ENCODE data around the gene HOXC9. TPM values are rescaled to one million over a fixed set of nuclear protein-coding genes. Genes with fewer than 3 reads are reported as not detected.

The HOXC9 gene
- total and polyA plus RNA-seq, 9 donors = 12.6 to 19.2 (median 15.6) TPM

GRCh38 chr12:53954694-53955035, 45.3 kb upstream of the HOXC9 start, which contains the start of gene HOXC12:
Gene HOXC12 (plus strand): TSS chr12:53954903. CDS start chr12:53954930, 27 bp downstream.
- Histone ChIP-seq H3K4me3 (ENCODE audit: low read length) (peak within 1 kb of the TSS; percentile 5), H3K4me1 (ENCODE audit: control insufficient read depth, insufficient read depth, low read length) (peaks cover 21% of the 10 kb centered on the region), H3K9me3 (replicated peaks; ENCODE audit: control insufficient read depth, low read depth, low read length) (no peaks in the 10 kb centered on the region), H3K36me3 (ENCODE audit: control insufficient read depth, insufficient read depth, low read length) (no peaks in the 10 kb centered on the region), H3K27ac (ENCODE audit: low read length) (no peak within 1 kb of the TSS), H3K27me3 (ENCODE audit: control insufficient read depth, insufficient read depth, low read length) (peaks cover 97% of the 10 kb centered on the region)
- WGBS (ENCODE audit: insufficient coverage) = 0% methylated on average over 13 of the region's 20 CpGs
- no peak for DNase-seq

GRCh38 chr12:53955036-53955775, 44.8 kb upstream of the HOXC9 start:
- Histone ChIP-seq H3K27ac (ENCODE audit: low read length) (no peak overlapping the region), H3K27me3 (ENCODE audit: control insufficient read depth, insufficient read depth, low read length) (peaks cover 97% of the 10 kb centered on the region), H3K9me3 (replicated peaks; ENCODE audit: control insufficient read depth, low read depth, low read length) (no peaks in the 10 kb centered on the region), H3K36me3 (ENCODE audit: control insufficient read depth, insufficient read depth, low read length) (no peaks in the 10 kb centered on the region), H3K4me3 (ENCODE audit: low read length) (peak overlapping the region; percentile 5), H3K4me1 (ENCODE audit: control insufficient read depth, insufficient read depth, low read length) (peaks cover 23% of the 10 kb centered on the region)
- DNase-seq = no peak
- WGBS (ENCODE audit: insufficient coverage) = 2% methylated on average over 72 of the region's 86 CpGs

GRCh38 chr12:53955776-53956250, 44.1 kb upstream of the HOXC9 start:
- H3K4me1 ChIP-seq (ENCODE audit: control insufficient read depth, insufficient read depth, low read length) = peaks cover 30% of the 10 kb centered on the region
- H3K36me3 ChIP-seq (ENCODE audit: control insufficient read depth, insufficient read depth, low read length) = no peaks in the 10 kb centered on the region
- no peaks in the 10 kb centered on the region for H3K9me3 ChIP-seq (replicated peaks; ENCODE audit: control insufficient read depth, low read depth, low read length)
- WGBS (ENCODE audit: insufficient coverage) = 51% methylated on average over 5 of the region's 10 CpGs
- DNase-seq = no peak
- H3K27ac ChIP-seq (ENCODE audit: low read length) = no peak overlapping the region
- peaks cover 97% of the 10 kb centered on the region for H3K27me3 ChIP-seq (ENCODE audit: control insufficient read depth, insufficient read depth, low read length)
- no peak overlapping the region for H3K4me3 ChIP-seq (ENCODE audit: low read length)

GRCh38 chr12:53956251-53956887, 43.6 kb upstream of the HOXC9 start:
- Histone ChIP-seq H3K4me1 (ENCODE audit: control insufficient read depth, insufficient read depth, low read length) (peaks cover 28% of the 10 kb centered on the region), H3K27ac (ENCODE audit: low read length) (no peak overlapping the region), H3K27me3 (ENCODE audit: control insufficient read depth, insufficient read depth, low read length) (peaks cover 97% of the 10 kb centered on the region), H3K9me3 (replicated peaks; ENCODE audit: control insufficient read depth, low read depth, low read length) (no peaks in the 10 kb centered on the region), H3K4me3 (ENCODE audit: low read length) (no peak overlapping the region), H3K36me3 (ENCODE audit: control insufficient read depth, insufficient read depth, low read length) (no peaks in the 10 kb centered on the region)
- no peak for DNase-seq
- WGBS (ENCODE audit: insufficient coverage) = 47% methylated on average over 22 of the region's 25 CpGs

- H3K27me3 ChIP-seq (ENCODE audit: control insufficient read depth, insufficient read depth, low read length) = peaks cover 97% of the 10 kb centered on the region
- 69% methylated on average over 6 of the region's 11 CpGs for WGBS (ENCODE audit: insufficient coverage)
- no peak overlapping the region for H3K4me3 ChIP-seq (ENCODE audit: low read length)
Observed at GRCh38 chr12:53956914-53957536, 42.9 kb upstream of the HOXC9 start.

DNA sequence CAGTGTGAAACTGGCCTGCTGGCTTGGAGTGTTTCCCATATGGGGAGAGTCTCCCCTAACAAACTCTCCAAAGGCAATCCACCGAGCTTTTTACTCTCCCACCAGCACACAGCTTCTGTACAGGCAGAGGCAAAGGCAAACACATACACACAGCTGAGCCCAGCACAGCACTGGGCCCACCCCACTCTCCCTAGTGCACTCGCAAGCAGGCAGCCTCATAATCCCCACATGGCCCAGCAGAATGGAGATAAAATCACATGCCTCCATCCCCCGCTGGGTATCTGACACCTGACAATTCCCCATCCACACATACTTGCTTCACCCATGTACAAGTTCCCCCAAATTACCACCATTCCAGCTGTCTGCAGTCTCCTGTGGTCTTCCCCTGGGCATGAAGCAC, 41.8 kb upstream of the HOXC9 start:
- Histone ChIP-seq H3K4me3 (ENCODE audit: low read length) (no peak overlapping the region), H3K27me3 (ENCODE audit: control insufficient read depth, insufficient read depth, low read length) (peaks cover 92% of the 10 kb centered on the region), H3K27ac (ENCODE audit: low read length) (no peak overlapping the region), H3K36me3 (ENCODE audit: control insufficient read depth, insufficient read depth, low read length) (peaks cover 2% of the 10 kb centered on the region), H3K9me3 (replicated peaks; ENCODE audit: control insufficient read depth, low read depth, low read length) (no peaks in the 10 kb centered on the region), H3K4me1 (ENCODE audit: control insufficient read depth, insufficient read depth, low read length) (peaks cover 32% of the 10 kb centered on the region)
- WGBS (ENCODE audit: insufficient coverage) = 52% methylated on average over 3 of the region's 3 CpGs
- DNase-seq = no peak

More at GRCh38 chr12:53956914-53957536, 42.9 kb upstream of the HOXC9 start:
- Histone ChIP-seq H3K36me3 (ENCODE audit: control insufficient read depth, insufficient read depth, low read length) (peaks cover 2% of the 10 kb centered on the region), H3K27ac (ENCODE audit: low read length) (no peak overlapping the region), H3K9me3 (replicated peaks; ENCODE audit: control insufficient read depth, low read depth, low read length) (no peaks in the 10 kb centered on the region), H3K4me1 (ENCODE audit: control insufficient read depth, insufficient read depth, low read length) (peaks cover 28% of the 10 kb centered on the region)
- DNase-seq = no peak

DNA sequence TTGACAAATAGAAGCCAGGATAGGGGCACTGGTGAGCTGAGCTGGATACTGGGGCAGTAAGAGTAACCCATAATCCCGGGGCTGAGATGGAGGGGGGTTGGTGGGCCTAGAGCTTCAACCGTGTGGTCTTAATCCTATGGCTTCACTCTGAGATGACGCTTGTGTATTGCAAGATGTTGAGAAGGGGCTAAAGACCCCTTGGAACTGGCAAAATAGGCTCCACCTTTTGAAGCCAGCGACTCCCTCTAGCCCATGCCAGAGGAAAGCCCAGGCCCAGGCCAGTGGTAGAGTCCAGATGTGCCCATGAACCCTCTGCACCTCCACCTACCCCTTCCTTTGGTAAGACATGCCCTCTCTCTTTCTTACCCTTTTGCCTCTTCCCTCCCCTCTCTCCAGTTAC, 40.6 kb upstream of the HOXC9 start:
- Histone ChIP-seq H3K27ac (ENCODE audit: low read length) (no peak overlapping the region), H3K4me1 (ENCODE audit: control insufficient read depth, insufficient read depth, low read length) (peaks cover 32% of the 10 kb centered on the region), H3K4me3 (ENCODE audit: low read length) (no peak overlapping the region), H3K36me3 (ENCODE audit: control insufficient read depth, insufficient read depth, low read length) (peaks cover 2% of the 10 kb centered on the region), H3K9me3 (replicated peaks; ENCODE audit: control insufficient read depth, low read depth, low read length) (no peaks in the 10 kb centered on the region), H3K27me3 (ENCODE audit: control insufficient read depth, insufficient read depth, low read length) (peaks cover 89% of the 10 kb centered on the region)
- no peak for DNase-seq
- WGBS (ENCODE audit: insufficient coverage) = 83% methylated on average over 3 of the region's 4 CpGs

DNA sequence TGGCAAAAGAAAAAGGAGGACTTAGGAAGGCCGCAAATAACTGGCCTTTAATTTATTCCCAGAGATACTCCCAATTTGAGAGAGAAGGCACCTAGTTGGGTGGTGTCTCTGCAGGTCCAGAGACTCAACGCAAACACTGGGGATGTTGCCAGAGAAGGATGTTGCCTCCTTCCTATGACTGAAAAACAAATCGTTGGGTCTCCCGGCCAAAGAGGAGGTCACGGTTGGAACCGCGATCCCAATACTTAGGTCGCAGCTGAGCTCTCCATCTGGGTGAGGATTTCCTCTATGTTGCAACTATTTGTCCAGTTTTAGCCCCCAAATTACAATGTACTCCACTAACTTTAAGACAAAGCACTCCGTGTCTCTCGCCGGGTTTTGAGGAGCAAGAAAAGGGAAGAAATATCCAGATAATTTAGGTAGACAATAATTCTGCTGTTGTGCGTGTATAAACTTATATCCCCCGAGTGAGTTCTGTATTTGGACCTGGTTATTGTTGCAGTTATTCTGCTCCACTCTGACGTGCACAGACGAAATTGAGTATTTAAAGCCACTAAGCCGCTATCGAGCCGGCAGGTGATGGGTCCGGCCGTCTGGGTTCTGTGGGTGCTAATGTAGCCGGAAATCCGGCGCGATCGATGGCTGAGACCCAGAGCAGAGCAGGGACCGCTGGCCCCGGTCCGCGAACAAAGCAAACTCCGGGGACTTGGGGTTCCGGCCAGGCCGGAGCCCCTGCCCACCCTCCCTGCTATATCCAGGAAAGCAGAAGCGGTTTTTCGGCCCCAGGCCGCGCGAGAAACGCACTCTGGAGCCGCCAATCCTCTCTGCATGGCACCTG, 39.6 kb upstream of the HOXC9 start:
- DNase-seq = peak; percentile 32
- Histone ChIP-seq H3K9me3 (replicated peaks; ENCODE audit: control insufficient read depth, low read depth, low read length) (no peaks in the 10 kb centered on the region), H3K36me3 (ENCODE audit: control insufficient read depth, insufficient read depth, low read length) (peaks cover 2% of the 10 kb centered on the region), H3K27ac (ENCODE audit: low read length) (no peak overlapping the region), H3K4me1 (ENCODE audit: control insufficient read depth, insufficient read depth, low read length) (peaks cover 31% of the 10 kb centered on the region), H3K4me3 (ENCODE audit: low read length) (peak overlapping the region; percentile 15), H3K27me3 (ENCODE audit: control insufficient read depth, insufficient read depth, low read length) (peaks cover 89% of the 10 kb centered on the region)
- 31% methylated on average over 32 of the region's 39 CpGs for WGBS (ENCODE audit: insufficient coverage)

DNA sequence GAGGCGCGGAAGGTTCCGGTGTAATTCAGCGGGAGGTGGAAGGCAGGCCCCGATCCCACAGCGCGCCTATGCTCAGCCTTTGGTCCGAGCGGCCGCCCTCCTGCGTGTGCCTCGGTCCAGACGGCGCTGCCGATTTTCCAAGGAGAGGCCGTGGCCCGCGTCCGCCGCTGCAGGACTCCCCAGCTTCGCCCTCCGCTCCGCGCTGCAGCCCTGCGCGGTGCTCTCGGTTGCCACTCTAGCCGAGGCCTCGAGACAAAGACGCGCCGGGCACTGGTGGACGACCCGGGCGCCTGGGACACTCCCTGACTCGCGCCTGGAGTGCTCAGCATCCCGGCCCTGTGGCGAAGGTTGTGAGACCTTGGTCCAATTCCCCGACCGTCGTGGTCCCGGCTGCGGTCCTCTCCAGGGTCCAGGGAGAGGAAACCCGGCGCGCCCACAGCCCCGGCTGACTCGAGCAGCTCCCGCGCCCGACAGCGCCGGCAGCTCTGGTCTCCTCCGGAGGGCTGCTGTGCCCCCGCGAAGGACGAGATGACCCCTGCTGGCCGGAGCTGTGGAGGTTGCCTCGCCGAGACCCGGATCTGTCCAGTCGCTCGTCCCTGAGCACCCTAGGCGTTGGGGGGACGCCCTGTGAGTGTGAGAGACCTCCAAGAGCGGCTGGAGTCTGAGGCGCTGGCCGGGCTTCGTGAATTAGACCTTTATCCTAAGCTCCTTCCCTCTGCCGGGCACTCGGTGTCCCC, 38.8 kb upstream of the HOXC9 start:
- Histone ChIP-seq H3K4me1 (ENCODE audit: control insufficient read depth, insufficient read depth, low read length) (peaks cover 31% of the 10 kb centered on the region), H3K9me3 (replicated peaks; ENCODE audit: control insufficient read depth, low read depth, low read length) (no peaks in the 10 kb centered on the region), H3K27me3 (ENCODE audit: control insufficient read depth, insufficient read depth, low read length) (peaks cover 88% of the 10 kb centered on the region), H3K36me3 (ENCODE audit: control insufficient read depth, insufficient read depth, low read length) (peaks cover 2% of the 10 kb centered on the region), H3K27ac (ENCODE audit: low read length) (no peak overlapping the region), H3K4me3 (ENCODE audit: low read length) (peak overlapping the region; percentile 15)
- 12% methylated on average over 69 of the region's 72 CpGs for WGBS (ENCODE audit: insufficient coverage)
- DNase-seq = peak; percentile 48

Data from muscle of leg (tissue), 11 donors.